Germinal center (tissue), 1 donor: Measurements from ENCODE around the gene ZNF555.
"Not testable (repeated sequence)": the region's sequence is repeated elsewhere in the genome, so short reads cannot be mapped to it uniquely, and the experiment has no call there.

ENCODE experiments used
- DNase-seq: peaks from one replicate; pipeline ENCODE4 v3.0.0; 2012; ENCODE audit warnings: mixed read lengths, low spot score

Gene ZNF555

DNA sequence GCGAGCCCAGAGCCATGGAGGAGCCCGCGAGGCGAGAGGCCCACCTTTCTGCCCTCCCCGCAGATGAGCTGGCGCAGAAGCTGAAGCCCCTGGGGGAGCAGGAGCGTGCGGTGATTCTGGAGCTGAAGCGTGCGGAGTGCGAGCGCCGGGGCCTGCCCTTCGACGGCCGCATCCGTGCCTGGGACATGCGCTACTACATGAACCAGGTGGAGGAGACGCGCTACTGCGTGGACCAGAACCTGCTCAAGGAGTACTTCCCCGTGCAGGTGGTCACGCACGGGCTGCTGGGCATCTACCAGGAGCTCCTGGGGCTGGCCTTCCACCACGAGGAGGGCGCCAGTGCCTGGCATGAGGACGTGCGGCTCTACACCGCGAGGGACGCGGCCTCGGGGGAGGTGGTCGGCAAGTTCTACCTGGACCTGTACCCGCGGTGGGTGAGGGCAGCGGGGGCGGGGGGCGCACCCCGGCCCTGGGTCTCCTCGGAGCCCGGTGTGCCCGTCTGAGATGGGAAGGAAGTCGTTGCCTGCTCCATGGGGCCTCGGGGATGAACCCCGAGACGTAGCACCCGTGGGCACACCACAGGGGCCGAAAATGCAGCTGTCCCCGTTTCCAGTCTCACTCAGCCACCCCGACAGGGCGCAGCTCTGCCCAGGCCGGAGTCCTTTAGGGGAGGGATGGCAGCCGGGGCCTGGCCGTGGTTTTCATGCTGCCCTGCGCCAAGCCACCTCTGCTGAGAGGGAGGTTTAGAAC is 33.7 kb upstream of the ZNF555 start:
- DNase-seq: no peak

DNA sequence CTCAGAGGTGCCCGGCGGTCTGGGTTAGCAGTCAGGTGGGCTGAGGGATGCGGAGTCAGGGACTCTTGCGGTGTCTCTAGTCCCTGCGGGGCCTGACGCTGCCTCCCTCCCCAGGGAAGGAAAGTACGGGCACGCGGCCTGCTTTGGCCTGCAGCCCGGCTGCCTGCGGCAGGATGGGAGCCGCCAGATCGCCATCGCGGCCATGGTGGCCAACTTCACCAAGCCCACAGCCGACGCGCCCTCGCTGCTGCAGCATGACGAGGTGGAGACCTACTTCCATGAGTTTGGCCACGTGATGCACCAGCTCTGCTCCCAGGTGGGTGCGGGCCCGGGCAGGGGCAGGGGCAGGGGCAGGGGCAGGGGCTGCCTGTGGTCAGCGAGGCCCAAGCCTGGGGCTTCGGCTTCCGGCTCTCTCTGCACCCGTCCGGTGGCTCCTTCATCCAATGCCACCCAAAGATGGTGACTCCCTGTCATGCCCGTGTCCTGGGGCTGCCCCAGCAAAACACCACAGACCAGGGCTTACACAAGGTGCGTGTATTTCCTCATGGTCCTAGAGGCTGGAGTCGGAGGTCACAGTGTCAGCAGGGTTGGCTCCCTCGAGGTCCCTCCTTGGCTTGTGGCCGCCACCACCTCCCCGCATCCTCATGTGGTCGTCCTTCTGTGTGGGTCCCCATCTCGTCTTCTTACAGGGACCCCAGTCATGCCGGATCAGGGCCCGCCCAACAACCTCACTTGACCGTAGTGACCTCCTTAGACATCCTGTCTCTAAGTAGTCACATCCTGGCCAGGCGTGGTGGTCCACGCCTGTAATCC is 32.9 kb upstream of the ZNF555 start:
- no peak for DNase-seq

DNA sequence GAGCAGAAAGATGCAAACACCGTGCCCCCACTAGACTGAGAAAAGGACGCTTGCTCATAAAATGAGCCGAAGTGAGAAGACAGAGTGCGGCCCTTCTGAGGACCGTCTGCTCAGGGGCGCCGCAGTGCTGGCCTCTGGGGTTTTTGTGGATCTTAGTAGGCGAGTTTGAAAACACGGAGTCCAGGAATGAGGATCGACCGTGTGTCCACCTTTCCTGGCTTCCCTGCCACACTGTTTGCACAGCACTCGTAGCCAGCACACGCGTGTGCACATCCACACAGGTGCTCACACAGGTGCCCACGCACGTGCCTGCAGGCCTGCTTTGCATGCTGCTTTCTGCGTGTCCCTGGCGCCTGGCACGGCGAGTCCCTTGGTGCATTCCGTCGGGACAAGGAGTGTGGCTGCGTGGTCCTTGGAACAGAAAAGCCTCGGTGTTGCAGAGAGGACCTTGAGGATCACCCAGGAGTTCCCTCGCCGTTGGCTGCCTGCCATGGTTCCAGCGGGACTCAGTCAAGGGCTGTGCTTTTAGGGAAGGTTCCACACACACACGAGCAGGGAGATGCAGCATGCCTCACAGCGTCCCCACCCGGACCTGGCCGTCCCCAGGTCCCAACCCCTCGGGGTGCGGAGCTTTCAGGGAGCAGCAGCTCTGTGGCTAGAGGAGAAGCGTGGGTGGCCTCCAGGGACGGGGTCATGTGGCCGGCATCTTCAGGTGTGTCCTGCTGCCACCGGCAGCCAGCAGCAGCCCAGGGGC is 31.7 kb upstream of the ZNF555 start:
- DNase-seq: no peak

DNA sequence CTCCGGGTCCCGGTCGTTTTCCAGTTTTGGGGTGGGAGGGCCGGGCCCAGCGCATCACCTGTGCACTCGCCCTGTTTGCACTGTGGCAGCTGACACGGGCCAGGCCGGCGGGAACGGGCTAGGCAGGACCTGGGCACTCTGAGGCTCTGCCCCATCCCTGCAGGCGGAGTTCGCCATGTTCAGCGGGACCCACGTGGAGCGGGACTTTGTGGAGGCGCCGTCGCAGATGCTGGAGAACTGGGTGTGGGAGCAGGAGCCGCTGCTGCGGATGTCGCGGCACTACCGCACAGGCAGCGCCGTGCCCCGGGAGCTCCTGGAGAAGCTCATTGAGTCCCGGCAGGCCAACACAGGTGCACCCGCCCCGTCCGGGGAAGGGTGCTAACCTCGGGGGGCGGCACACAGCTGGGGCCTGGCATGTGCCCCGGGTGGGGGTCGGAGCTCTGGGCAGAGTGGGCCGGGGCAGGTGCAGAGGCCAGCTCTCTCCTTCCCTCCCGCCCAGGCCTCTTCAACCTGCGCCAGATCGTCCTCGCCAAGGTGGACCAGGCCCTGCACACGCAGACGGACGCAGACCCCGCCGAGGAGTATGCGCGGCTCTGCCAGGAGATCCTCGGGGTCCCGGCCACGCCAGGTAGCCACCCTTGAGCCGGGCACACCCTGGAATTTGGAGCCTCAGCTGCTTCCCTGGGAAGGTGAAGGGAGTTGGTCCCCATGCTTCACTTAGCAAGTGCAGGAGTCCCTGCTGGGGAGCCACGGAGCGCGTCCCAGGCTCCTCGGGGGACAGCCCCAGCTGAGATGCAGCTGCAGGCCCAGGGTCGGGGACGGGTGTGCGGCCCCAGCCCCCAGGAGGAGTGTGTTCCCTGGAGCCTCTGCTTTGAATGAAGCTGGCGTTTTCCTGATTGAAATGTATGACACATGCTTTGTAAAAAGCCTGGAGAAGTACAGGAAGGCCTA is 30.9 kb upstream of the ZNF555 start:
- DNase-seq: no peak

DNA sequence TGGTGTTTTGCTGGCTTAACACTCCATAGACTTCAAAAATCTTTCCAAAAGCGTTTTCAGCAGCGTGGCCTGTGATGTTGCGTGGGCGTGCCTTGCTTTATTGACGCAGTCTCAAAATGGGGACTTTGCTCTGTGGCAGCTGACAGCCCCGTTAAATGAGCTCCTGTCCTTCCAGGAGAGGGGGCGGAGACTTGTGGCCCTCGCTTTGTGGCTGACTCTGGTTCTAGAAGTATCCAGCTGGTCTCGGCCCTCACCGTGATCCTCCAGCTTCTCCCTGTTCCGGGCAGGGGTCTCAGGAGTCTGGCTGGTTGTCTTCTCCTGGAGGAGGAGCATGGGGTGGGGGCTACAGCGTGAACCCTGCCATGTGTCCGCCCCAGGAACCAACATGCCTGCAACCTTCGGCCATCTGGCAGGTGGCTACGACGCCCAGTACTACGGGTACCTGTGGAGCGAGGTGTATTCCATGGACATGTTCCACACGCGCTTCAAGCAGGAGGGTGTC is 30.0 kb upstream of the ZNF555 start:
- DNase-seq: no peak

DNA sequence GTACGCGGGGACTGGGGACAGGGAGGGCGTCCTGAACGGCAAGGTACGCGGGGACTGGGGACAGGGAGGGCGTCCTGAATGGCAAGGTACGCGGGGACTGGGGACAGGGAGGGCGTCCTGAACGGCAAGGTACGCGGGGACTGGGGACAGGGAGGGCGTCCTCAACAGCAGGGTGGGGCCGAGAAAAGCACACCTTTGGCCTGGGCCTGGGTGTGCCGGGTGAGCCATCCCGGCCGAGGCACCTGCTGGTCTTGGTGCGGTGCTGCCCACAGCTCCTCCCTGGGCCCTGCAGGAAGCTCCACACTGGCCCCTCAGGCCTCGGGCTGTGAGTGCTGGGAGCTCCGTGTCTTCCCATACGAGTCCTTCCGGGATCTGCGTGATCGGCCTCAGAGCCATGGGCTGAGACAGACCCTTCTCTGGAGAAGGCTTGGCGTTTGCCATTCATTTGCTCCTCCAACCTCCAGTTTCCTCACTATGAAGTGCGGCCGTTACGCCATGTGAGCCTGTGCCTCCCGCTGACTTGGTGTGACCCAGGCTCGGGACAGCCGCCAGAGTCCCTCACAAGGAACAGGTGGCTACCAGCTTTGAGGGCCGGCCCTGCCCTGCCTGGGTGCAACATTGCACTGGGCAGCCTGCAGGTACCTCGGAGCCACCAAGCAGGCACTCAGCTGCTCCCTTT is 29.4 kb upstream of the ZNF555 start:
- DNase-seq: no peak

DNA sequence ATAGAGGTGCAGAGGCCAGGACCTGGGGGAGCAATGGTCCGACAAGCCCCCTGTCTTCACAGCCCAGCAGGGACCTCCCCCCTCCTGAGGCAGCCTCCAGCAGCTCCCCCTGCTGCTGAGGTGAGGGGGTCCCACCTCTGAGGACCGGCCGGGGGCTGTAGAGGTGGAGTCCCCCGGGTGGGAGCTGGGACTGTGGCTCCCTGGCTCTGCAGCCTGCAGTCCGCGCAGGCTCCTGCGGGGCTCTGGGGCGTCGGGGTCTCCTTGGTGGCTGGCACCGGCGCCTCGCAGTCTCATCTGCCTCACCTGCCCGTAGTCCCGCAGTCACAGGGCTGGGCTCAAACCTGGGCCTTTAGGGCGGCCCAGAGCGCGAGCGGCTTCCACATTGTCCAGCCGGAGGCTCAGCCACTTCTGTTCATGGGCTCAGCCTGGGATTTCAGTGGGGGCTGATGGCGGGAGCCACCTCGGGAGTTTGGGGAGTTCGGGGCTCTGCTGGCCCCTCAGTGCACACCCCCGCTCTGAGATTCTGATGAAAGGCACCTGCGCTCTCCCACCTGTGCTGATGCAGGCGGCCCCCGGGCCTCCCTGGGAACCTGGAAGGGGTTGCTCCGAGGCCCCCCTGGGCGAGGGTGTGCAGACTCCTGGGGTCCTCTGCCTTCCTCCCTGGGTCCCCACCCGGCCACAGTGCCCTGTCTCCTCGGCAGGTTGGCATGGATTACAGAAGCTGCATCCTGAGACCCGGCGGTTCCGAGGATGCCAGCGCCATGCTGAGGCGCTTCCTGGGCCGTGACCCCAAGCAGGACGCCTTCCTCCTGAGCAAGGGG is 28.7 kb upstream of the ZNF555 start:
- no peak for DNase-seq

DNA sequence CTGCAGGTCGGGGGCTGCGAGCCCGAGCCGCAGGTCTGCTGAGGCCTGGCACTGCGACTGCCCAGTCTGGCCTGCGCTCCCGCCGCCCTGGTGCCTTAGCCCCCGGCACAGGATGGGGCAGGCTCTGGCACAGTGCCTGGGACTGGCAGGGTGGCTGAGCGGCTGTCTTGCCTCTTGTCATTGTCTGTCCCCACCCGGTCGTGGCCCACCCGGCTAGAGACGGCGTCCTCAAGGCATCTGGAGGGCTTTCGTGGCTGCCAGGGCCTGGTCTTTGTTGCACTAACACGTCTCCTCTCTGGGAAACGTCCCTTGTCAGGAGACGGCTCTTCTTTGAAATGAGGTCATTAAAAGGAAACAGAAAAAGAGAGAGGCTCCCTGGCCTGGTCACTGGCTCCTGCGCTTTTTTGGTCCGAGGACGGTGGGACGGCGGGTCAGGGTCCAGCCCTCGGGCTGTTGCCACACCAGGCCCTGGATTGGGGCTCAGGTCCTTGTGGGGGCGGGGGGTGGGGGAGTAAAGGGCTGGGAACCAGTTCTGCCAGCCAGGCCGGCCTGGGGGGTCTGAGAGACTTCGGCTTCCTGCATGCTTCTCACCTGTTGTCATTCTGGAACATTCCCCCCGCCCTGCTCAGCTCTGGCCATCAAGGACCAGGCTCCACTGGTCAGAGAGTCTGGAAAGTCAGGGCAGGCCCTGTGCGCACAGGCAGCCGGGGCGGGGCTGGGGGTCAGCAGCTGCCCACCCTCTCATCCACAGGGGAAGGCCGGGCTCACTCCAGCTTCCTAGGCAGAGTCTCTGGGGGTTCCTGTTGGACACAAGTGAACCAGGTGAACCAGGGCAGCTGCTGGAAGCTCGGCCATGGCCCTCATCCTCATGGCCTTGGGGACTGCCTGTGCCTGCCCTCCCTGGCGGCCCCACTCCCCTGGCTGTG is 27.8 kb upstream of the ZNF555 start:
- no peak for DNase-seq

DNA sequence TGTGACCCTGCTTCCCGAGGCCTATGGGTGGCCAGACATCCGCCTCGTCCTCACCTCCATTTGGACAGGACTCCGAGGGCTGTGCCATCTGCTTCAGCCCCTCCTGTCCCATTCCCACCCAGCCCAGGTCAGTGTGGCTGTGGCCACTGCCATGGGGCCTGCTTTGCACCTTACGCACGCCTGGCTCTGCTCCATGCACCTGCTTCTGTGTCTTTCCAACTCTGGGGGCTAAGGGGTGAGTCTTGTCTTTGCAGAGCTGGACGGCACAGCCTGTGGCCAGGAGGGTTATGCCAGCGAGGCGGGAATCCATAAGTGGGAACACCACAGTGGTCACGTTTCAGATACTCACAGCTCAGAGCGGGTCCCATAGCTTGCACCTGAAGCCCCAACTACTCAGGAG is 26.8 kb upstream of the ZNF555 start:
- no peak for DNase-seq

DNA sequence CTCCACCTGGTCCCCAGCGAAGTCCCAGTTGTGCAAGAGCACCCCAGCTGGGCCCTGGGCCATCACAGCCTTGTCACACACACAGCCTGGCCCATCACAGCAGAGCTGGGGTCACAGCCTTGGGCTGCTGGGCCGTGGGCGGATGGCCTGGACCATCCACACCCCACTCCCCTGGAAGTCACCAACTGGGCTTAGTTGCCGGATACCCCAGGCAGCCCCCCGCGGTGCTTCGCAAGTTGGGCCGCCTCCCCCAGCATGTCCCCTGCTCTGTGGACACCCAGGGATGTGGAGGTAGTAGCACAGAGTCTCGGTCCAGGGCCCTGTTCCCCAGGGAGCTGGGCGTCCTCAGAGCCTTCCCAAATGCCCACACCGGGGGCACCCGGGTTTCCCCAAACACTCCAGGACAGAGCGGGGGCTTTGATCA is 26.1 kb upstream of the ZNF555 start:
- no peak for DNase-seq

DNA sequence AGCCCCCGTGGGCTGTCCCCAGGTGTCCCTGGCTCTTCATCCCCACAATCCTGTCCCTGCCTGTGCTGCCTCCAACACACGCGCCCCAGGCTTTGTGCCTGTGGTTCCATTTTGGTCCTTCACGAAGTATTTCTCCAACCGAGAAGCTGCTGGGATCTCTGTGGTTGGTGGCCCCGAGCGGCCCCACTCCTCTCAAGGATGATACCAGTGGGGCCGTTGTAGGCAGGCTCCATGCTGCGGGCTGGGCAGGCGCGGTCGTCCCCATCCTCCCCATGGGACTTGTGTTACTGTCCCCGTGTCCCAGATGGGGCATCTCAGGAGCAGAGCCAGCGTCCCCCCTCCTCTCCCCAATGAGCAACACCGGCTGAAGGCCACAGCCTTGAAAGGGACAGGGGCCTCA is 25.4 kb upstream of the ZNF555 start:
- no peak for DNase-seq

DNA sequence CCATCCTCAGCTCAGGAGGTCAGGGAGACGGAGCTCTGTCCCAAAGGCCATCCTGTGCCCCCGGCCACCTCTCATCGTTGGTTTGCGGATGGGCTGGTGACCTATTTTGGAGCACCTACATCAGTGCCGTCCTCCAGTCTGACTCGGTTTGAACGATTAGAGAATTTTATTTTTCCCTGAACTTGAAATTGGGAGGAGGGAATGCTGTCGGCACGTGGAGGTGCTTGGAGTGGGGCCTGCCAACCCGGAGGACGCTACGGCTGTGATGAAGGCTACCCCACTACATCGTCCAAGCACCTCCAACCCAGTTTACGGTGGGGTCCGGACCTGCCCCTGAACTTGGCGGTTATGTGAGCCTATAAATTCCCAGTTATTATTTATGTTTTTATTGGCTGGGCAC is 24.6 kb upstream of the ZNF555 start:
- DNase-seq: no peak

DNA sequence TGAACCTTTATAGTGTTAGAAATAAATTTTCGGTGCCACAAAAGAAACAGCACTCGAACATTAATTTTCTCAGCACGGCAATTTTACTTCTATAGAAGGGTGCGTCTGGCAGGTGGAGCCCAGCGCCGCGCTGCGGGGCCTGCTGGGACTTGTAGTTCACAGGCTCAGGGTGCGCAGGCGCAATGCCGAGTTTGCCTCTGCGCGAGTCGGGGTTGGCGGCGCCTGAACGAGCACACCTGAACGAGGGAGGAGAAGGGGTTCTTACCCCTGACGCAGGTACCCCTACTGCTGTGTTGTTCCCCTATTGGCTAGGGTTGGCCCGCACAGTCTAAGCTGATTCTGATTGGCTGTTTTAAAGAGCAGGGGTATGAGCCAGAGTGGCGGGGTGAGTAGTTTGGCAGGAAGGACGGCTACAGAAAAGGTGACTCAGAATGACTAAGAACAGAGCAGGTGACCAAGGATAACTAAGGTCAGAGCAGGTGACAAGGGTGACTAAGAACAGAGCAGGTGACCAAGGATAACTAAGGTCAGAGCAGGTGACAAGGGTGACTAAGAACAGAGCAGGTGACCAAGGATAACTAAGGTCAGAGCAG is 23.9 kb upstream of the ZNF555 start:
- not testable (repeated sequence) for DNase-seq

DNA sequence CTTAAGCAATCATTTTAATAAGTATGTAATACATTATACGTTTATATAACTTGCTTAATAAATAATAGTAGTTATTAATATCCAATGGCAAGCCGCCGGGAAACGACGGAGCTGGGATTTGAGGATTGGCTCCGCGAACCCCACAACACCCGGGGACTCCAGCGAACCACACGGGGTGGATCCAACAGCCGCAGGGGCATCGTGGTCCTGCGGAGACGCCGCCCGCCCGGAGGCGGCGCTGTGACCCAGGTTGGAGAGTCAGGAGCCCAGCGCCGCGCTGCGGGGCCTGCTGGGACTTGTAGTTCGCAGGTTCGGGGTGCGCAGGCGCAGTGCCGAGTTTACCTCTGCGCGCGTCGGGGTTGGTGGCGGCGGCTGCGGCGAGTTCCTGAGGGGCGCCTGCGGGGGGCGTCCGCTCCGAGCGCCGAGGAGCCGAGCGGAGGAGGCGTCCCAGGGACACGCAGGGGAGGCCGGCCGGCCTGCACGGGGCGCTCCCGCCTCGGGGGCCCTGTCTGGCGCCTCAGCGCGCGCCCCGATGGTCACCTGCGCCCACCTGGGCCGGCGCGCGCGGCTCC is 21.6 kb upstream of the ZNF555 start, which contains the start of gene ZNF554:
Gene ZNF554, plus strand, starts transcription at position 329 of the 572 bp plus-strand sequence. Its CDS starts 204 bp downstream, at position 533.
- DNase-seq: peak; percentile 91

DNA sequence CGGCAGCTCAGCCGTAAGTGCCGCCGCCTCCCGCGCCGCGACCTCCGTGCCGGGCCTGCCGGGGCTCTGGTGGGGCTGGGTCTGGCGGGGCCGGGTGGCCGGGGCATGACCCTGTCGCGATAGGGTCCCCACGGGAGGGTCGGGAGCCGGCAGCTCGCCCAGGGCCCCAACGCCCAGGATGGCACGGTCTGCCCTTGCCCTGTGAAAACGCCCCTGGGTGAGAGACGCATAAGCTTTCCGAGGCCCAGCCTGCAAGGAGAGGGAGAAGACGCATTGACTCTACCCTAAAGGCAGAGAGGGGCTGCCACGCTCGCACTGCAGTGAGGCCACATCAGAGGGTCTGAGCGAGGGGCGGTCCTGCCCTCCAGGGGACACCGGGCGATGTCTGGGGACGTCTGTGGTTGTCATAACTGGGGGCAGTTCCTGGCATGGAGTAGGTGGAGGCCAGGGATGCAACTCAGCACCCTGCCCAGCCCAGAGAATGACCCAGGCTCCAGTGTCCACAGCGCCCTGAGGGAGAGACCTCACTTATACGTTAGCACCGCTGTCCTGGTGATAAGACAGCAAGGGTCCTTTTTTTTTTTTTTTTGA is 21.1 kb upstream of the ZNF555 start:
- no peak for DNase-seq

DNA sequence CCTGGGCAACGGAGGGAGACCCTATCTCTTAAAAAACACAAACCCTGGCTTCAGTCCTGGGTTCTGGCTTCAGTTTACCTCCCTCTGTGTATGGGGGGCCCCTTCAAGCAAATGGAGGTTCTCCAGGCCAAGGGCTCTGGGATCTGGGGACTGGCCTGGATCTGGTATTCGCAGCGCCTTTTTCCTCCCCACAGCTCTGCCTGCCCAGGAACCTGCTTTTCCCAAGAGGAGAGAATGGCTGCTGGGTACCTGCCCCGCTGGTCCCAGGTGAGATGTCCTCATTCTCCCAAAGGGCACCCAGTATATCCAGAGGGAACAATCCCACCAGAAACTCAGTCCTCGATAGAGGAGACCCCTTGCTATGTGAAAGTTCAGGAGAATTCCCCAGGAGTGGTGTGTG is 18.4 kb upstream of the ZNF555 start:
- DNase-seq: no peak

DNA sequence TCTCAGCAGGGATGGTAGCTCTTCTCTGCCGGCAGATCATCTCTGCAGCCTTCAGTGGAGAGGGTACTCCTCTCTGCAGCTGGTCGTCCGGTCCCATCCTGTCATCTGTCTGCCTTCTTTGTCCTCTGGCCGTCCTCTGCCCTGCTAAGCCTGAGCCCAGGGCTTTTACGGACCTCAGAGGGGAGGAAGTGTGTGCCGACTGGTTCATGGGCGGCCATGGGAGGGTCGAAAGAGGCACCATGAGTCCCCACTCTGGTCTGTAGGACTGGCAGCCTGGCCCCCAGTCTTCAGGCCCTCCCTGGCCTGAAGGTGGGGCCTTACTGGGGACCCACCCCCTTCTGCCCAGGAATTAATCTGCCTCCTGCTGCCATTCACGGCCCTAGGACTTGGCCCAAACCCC is 17.6 kb upstream of the ZNF555 start:
- DNase-seq: no peak

DNA sequence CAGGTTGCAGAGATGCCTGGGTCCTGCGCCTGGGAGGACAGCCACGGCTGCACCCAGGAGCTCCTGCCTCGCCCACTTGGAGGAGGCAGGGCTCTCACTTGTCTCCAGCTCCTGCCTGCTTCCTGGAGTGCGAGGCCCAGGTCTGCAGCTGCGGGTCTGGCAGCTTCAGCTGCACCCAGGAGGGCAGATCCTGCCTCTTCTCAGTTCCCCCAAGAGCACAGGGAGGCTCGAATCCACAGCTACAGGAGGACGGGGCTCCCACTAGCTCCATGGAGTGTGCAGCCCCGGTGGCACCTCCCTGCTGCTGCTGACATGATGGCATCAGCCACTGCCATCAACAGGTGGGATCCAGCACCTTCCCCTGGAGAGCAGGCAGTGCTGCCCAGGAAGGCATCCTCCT is 17.1 kb upstream of the ZNF555 start:
- DNase-seq: no peak
